ENCODE measurements around the gene KCNJ6. TPM values are rescaled to one million over a fixed set of nuclear protein-coding genes. Genes with fewer than 3 reads are reported as not detected.
A peak's percentile ranks its signal among the peaks of the same experiment; 100 is the strongest.

The KCNJ6 gene
- total RNA-seq, 1 donor from 2014 or later, result 4.4 TPM

DNA sequence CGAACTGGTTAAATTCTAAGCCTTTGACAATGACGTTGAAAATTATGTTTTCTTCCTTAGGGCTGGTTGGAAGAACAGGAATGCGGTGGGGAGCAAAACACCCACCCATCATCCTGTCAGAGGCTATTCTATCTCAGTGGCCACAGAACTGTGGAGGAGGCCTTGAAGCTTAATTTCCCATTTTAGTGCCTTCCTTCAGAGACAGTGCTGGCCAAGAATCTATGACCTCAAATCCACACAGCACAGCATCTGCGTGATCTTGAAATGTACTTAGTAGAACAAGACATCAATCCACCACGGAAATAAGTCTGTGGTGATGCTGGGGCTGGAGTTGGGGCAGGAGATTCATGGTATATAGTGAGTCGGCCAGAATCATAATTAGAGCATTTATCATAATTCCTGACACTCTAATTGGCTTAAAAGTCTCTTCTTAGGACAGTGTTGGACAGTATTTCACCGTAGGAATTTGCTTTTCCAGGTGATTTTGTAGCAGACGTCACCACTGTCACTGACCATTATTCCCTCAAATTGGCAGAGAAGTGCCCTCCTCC is 113.1 kb downstream of the KCNJ6 start:
- TF ChIP-seq, protein P1, sequence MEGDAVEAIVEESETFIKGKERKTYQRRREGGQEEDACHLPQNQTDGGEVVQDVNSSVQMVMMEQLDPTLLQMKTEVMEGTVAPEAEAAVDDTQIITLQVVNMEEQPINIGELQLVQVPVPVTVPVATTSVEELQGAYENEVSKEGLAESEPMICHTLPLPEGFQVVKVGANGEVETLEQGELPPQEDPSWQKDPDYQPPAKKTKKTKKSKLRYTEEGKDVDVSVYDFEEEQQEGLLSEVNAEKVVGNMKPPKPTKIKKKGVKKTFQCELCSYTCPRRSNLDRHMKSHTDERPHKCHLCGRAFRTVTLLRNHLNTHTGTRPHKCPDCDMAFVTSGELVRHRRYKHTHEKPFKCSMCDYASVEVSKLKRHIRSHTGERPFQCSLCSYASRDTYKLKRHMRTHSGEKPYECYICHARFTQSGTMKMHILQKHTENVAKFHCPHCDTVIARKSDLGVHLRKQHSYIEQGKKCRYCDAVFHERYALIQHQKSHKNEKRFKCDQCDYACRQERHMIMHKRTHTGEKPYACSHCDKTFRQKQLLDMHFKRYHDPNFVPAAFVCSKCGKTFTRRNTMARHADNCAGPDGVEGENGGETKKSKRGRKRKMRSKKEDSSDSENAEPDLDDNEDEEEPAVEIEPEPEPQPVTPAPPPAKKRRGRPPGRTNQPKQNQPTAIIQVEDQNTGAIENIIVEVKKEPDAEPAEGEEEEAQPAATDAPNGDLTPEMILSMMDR (IDR thresholded peaks at IDR 0.05), result no peak
- Mint-ChIP-seq H3K4me1 (ENCODE audit: low read depth) (peaks cover 28% of the 10 kb centered on the region), H3K27ac (ENCODE audit: unreplicated experiment) (no peak overlapping the region), H3K36me3 (ENCODE audit: low read depth) (peaks cover 4% of the 10 kb centered on the region), H3K4me3 (ENCODE audit: unreplicated experiment) (no peak overlapping the region), H3K9me3 (ENCODE audit: low read depth) (peaks cover 4% of the 10 kb centered on the region), H3K27me3 (ENCODE audit: low read depth) (no peaks in the 10 kb centered on the region)
- DNase-seq (ENCODE audit: low spot score), result no peak

GRCh38 chr21:37800456-37801061 is 115.7 kb downstream of the KCNJ6 start:
- Mint-ChIP-seq H3K27me3 (ENCODE audit: low read depth) (no peaks in the 10 kb centered on the region), H3K4me1 (ENCODE audit: low read depth) (peaks cover 38% of the 10 kb centered on the region), H3K36me3 (ENCODE audit: low read depth) (peaks cover 3% of the 10 kb centered on the region), H3K4me3 (ENCODE audit: unreplicated experiment) (no peak overlapping the region), H3K27ac (ENCODE audit: unreplicated experiment) (peak overlapping the region; percentile 62), H3K9me3 (ENCODE audit: low read depth) (peaks cover 3% of the 10 kb centered on the region)
- DNase-seq (ENCODE audit: low spot score), result no peak
- TF ChIP-seq, protein P1 (IDR thresholded peaks at IDR 0.05), result no peak

GRCh38 chr21:37800057-37800455 is 116.2 kb downstream of the KCNJ6 start:
- TF ChIP-seq, protein P1 (IDR thresholded peaks at IDR 0.05), result no peak
- H3K36me3 Mint-ChIP-seq (ENCODE audit: low read depth), result no peaks in the 10 kb centered on the region
- H3K4me1 Mint-ChIP-seq (ENCODE audit: low read depth), result peaks cover 40% of the 10 kb centered on the region
- no peak for DNase-seq (ENCODE audit: low spot score)
- H3K27ac Mint-ChIP-seq (ENCODE audit: unreplicated experiment), result peak overlapping the region; percentile 55
- H3K4me3 Mint-ChIP-seq (ENCODE audit: unreplicated experiment), result no peak overlapping the region
- H3K9me3 Mint-ChIP-seq (ENCODE audit: low read depth), result no peaks in the 10 kb centered on the region
- no peaks in the 10 kb centered on the region for H3K27me3 Mint-ChIP-seq (ENCODE audit: low read depth)

- H3K27me3 Mint-ChIP-seq (ENCODE audit: low read depth), result no peaks in the 10 kb centered on the region
- H3K9me3 Mint-ChIP-seq (ENCODE audit: low read depth), result no peaks in the 10 kb centered on the region
- H3K27ac Mint-ChIP-seq (ENCODE audit: unreplicated experiment), result peak overlapping the region; percentile 77
- DNase-seq (ENCODE audit: low spot score), result no peak
- no peak overlapping the region for H3K4me3 Mint-ChIP-seq (ENCODE audit: unreplicated experiment)
- H3K4me1 Mint-ChIP-seq (ENCODE audit: low read depth), result peaks cover 41% of the 10 kb centered on the region
- TF ChIP-seq, protein P1 (IDR thresholded peaks at IDR 0.05), result no peak
- H3K36me3 Mint-ChIP-seq (ENCODE audit: low read depth), result no peaks in the 10 kb centered on the region
Measured at GRCh38 chr21:37799211-37800056, 116.8 kb downstream of the KCNJ6 start.

- no peak overlapping the region for H3K4me3 Mint-ChIP-seq (ENCODE audit: unreplicated experiment)
- no peaks in the 10 kb centered on the region for H3K36me3 Mint-ChIP-seq (ENCODE audit: low read depth)
- H3K4me1 Mint-ChIP-seq (ENCODE audit: low read depth), result peaks cover 57% of the 10 kb centered on the region
- H3K9me3 Mint-ChIP-seq (ENCODE audit: low read depth), result no peaks in the 10 kb centered on the region
- TF ChIP-seq, protein P1 (IDR thresholded peaks at IDR 0.05), result no peak
- DNase-seq (ENCODE audit: low spot score), result no peak
- no peaks in the 10 kb centered on the region for H3K27me3 Mint-ChIP-seq (ENCODE audit: low read depth)
- no peak overlapping the region for H3K27ac Mint-ChIP-seq (ENCODE audit: unreplicated experiment)
Measured at GRCh38 chr21:37797403-37797802, 118.9 kb downstream of the KCNJ6 start.

All from chondrocyte (in vitro differentiated cells).